PC-3 (cell line): ENCODE results near the gene ZC3H7A. TPM values are rescaled to one million over a fixed set of nuclear protein-coding genes. Genes with fewer than 3 reads are reported as not detected.

Experiments
- ATAC-seq: fragments of 200-7000 bp; cut with Tn5 transposase; 2 replicates; pipeline ENCODE4 v1.9.1; 2020; ENCODE audit warnings: mild to moderate bottlenecking, moderate library complexity
- BruUV-seq: library from RNA; stranded (reverse); fragments of 400-500 nt; replicated peaks from 2 replicates; lab custom pipeline; 2021; lab: Mats Ljungman, UMichigan
- CTCF ChIA-PET: fragments of 300-600 bp; sonication (Branson Sonifier 250); formaldehyde crosslinking; loops from one replicate; lab custom pipeline; 2022; ENCODE audit warnings: antibody characterized with exemption; lab: Charles Lee
- POLR2A ChIA-PET: fragments of 300-600 bp; sonication (Branson Sonifier 250); formaldehyde crosslinking; loops from one replicate; lab custom pipeline; 2022; ENCODE audit warnings: antibody characterized with exemption; ENCODE audit not compliant: unreplicated experiment; lab: Charles Lee
- DNase-seq: peaks from one replicate; pipeline ENCODE4 v3.0.0-alpha.2; 2015
- H2AFZ ChIP-seq: fragments of 300-600 bp; sonication (generic); 2 replicates; pipeline ENCODE4 v1.6.0; 2016; ENCODE audit warnings: antibody characterized with exemption, low read length
- H3F3A ChIP-seq: fragments of 300-600 bp; sonication (generic); one replicate; pipeline ENCODE4 v1.6.0; 2017; ENCODE audit warnings: antibody characterized with exemption, low read length, control low read depth, mild to moderate bottlenecking; ENCODE audit not compliant: unreplicated experiment
- H3K27ac ChIP-seq: fragments of 300-600 bp; sonication (generic); 2 replicates; pipeline ENCODE4 v1.5.1; 2016; ENCODE audit warnings: mild to moderate bottlenecking, low read length
- H3K27me3 ChIP-seq: fragments of 300-600 bp; sonication (generic); 2 replicates; pipeline ENCODE4 v1.6.1; 2016; ENCODE audit warnings: low read length, mixed read lengths
- H3K36me3 ChIP-seq: fragments of 300-600 bp; sonication (generic); 2 replicates; pipeline ENCODE4 v1.6.1; 2016; ENCODE audit warnings: low read depth, mixed run types, low read length, mixed read lengths
- H3K4me1 ChIP-seq: fragments of 300-600 bp; sonication (generic); 2 replicates; pipeline ENCODE4 v1.5.1; 2016; ENCODE audit warnings: low read length; ENCODE audit not compliant: insufficient read depth
- H3K4me2 ChIP-seq: fragments of 300-600 bp; sonication (generic); 2 replicates; pipeline ENCODE4 v1.6.0; 2016; ENCODE audit warnings: low read length
- H3K4me3 ChIP-seq: fragments of 300-600 bp; sonication (generic); 2 replicates; pipeline ENCODE4 v1.5.1; 2016; ENCODE audit warnings: mild to moderate bottlenecking, low read length, mixed read lengths
- H3K79me2 ChIP-seq: fragments of 300-600 bp; sonication (generic); 2 replicates; pipeline ENCODE4 v1.6.1; 2017; ENCODE audit warnings: low read length, mixed read lengths
- H3K9ac ChIP-seq: fragments of 300-600 bp; sonication (generic); 2 replicates; pipeline ENCODE4 v1.6.0; 2016; ENCODE audit warnings: mild to moderate bottlenecking, low read length
- H3K9me2 ChIP-seq: fragments of 300-600 bp; sonication (generic); replicated peaks from 2 replicates; pipeline ENCODE4 v1.6.1; 2016; ENCODE audit warnings: mixed run types, low read length, mixed read lengths
- H3K9me3 ChIP-seq: fragments of 300-600 bp; sonication (generic); 2 replicates; pipeline ENCODE4 v1.6.1; 2016; ENCODE audit warnings: low read length, mixed read lengths
- H4K20me1 ChIP-seq: fragments of 300-600 bp; sonication (generic); 2 replicates; pipeline ENCODE4 v1.6.1; 2016; ENCODE audit warnings: low read length, mixed read lengths
- CTCF ChIP-seq: fragments of 300-600 bp; sonication (generic); conservative IDR thresholded peaks from 2 replicates; pipeline ENCODE4 v1.5.1; 2017; ENCODE audit warnings: antibody characterized with exemption, low read depth, mild to moderate bottlenecking, low read length
- EZH2 ChIP-seq: fragments of 300-600 bp; sonication (generic); IDR thresholded peaks from one replicate; pipeline ENCODE4 v1.6.1; 2017; ENCODE audit warnings: antibody characterized with exemption, mild to moderate bottlenecking, low read length; ENCODE audit not compliant: unreplicated experiment
- EZH2phosphoT487 ChIP-seq: fragments of 300-600 bp; sonication (generic); IDR thresholded peaks from 2 replicates; pipeline ENCODE4 v1.6.1; 2018; ENCODE audit warnings: mild to moderate bottlenecking, antibody characterized with exemption, low read length, borderline replicate concordance
- intact Hi-C: fragments of 100-400 bp; cut with micrococcal nuclease; formaldehyde crosslinking; loops from 2 replicates; pipeline ENCODE4 v1.9.0; 2023
- total RNA-seq: library from RNA; depleted of rRNA; stranded (reverse); fragments of >200 nt; gene quantifications from 2 replicates; pipeline ENCODE4 v1.2.3, GENCODE V29; 2014

ZC3H7A gene
- total RNA-seq, 1 experiment from 2014 or later, result 21.2 TPM

- DNase-seq (no peak), ATAC-seq (no peak)
- H3K4me2 ChIP-seq, result no peak overlapping the region
- H3K9me3 ChIP-seq, result no peaks in the 10 kb centered on the region
- no TSS peak for BruUV-seq
- no peaks in the 10 kb centered on the region for H3K36me3 ChIP-seq
- peaks cover 10% of the 10 kb centered on the region; the same call in 1 of the 2 replicates for H4K20me1 ChIP-seq
- H3K4me3 ChIP-seq, result no peak overlapping the region
- H3K9ac ChIP-seq, result no peak overlapping the region
- no peak for TF ChIP-seq CTCF
- TF ChIP-seq EZH2, result no peak
- H3K27ac ChIP-seq, result no peak overlapping the region
- H3K4me1 ChIP-seq, result peaks cover 13% of the 10 kb centered on the region; the same call in 1 of the 2 replicates
- H3F3A ChIP-seq, result no peaks in the 10 kb centered on the region
- H2AFZ ChIP-seq, result no peak overlapping the region
- CTCF ChIA-PET, result no interaction called here
- intact Hi-C loops, result no loop called here
- POLR2A ChIA-PET, result no interaction called here
- H3K9me2 ChIP-seq, result no peaks in the 10 kb centered on the region
- H3K27me3 ChIP-seq, result no peaks in the 10 kb centered on the region
- H3K79me2 ChIP-seq, result peaks cover 40% of the 10 kb centered on the region
Observed at GRCh38 chr16:11744075-11744470, 53.0 kb downstream of the ZC3H7A start.

- H3K27me3 ChIP-seq, result no peaks in the 10 kb centered on the region
- H3K9me2 ChIP-seq, result no peaks in the 10 kb centered on the region
- no peaks in the 10 kb centered on the region for H3K9me3 ChIP-seq
- H3K36me3 ChIP-seq, result no peaks in the 10 kb centered on the region
- no peaks in the 10 kb centered on the region for H3F3A ChIP-seq
- H3K4me3 ChIP-seq, result peak overlapping the region; percentile 99
- peak overlapping the region; percentile 69 for H3K27ac ChIP-seq
- peaks cover 45% of the 10 kb centered on the region for H3K79me2 ChIP-seq
- intact Hi-C loops, result no loop called here
- H3K4me2 ChIP-seq, result peak overlapping the region; percentile 94
- ChIA-PET CTCF (interaction anchor here (1.0 kb wide), 1 partner anchor 54 kb away, joined by 4 read pairs; the partner anchor contains the start of gene ZC3H7A), POLR2A (interaction anchor here (0.6 to 0.9 kb wide), 2 partner anchors 36 to 54 kb away, joined by 3 to 6 read pairs; partner anchors contain the start of gene ZC3H7A)
- TF ChIP-seq EZH2 (no peak), CTCF (no peak), EZH2phosphoT487 (no peak)
- BruUV-seq, result TSS peak; percentile 90
- peak overlapping the region; percentile 80 for H2AFZ ChIP-seq
- H3K4me1 ChIP-seq, result peaks cover 14% of the 10 kb centered on the region; the same call in 1 of the 2 replicates
- ATAC-seq (no peak), DNase-seq (peak; percentile 8)
- H4K20me1 ChIP-seq, result peaks cover 10% of the 10 kb centered on the region; the same call in 1 of the 2 replicates
- H3K9ac ChIP-seq, result peak overlapping the region; percentile 83
Observed at GRCh38 chr16:11743308-11744074, 53.6 kb downstream of the ZC3H7A start.
